ENCODE results near the gene SLC2A4RG.

SLC2A4RG gene

GRCh38 chr20:63778034-63778752 is 38.6 kb downstream of the SLC2A4RG start:
- peak; percentile 92 for DNase-seq (ENCODE audit: low spot score)

DNA sequence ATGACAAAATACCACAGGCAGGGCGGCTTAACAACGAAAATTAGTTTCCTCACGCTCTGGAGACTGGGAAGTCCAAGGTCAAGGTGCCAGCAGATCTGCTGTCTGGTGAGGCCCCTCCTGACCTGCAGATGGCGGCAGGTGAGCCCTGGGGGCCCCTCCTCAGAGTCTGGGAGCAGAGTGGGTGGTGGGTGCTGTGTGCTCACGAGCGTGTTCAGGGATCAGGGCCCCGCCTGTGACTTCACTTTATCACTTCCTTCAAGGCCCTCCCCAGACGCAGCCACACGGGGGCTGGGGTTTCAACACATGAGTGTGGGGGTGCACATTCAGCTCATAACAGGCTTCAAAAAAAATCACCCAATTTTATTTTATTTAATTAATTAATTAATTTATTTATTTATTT is 39.3 kb downstream of the SLC2A4RG start:
- no peak for DNase-seq (ENCODE audit: low spot score)

DNA sequence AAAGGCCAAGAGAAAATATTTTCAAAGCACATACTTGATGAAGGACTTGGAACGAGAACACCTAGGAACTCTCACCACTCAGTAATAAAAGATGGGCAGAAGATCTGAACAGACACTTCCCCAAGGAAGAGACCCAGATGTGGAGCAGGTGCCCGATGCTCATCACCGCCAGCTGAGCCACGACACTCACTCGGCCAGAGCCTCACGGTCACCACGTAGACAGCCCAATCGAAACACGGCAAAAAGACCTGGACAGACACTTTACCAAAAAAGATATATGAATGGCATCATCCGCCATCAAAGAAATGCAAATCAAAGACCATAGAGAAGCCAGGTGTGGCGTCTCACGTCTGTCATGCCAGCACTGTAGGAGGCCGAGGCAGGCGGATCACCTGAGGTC is 41.6 kb downstream of the SLC2A4RG start:
- no peak for DNase-seq (ENCODE audit: low spot score)

GRCh38 chr20:63782051-63782471 is 42.5 kb downstream of the SLC2A4RG start:
- no peak for DNase-seq (ENCODE audit: low spot score)

DNA sequence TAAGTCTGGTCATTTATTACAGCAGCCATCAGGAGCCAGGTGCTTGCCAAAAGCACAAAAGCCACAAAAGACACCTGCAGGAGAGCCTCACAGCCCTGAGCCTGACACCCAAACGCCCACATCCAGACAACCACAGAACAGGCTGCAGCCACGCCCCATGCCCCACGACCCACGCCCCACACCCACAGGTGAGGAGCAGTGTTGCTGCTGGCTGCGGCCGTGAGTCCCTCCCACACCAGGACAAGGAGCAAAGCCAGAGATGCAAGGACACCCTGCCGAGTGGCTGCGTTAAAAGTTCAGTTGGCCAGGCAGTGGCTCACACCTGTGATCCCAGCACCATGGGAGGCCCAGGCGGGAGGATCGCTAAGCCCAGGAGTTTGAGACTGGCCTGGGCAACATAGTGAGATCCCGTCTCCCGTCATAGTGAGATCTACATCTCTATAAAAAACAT is 43.0 kb downstream of the SLC2A4RG start:
- no peak for DNase-seq (ENCODE audit: low spot score)

DNA sequence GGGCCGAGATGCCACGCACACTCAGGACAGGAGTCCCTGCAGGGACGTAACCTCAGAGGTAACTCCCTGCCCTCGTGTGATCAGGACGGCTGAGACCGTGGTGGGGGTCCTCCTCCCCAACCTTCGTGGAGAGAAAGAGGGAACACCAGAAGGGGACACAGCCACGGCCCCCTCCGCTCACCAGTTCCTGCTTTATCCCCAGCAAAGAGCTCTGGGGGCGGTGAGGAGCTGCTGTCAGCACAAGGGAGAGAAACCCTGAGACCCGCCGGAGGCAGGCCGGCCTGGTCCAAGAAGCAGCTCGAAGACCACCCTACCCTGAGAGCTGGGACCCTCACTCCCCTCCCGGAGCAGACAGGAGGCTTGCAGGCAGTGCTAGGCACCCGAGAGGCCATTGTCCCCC is 44.4 kb downstream of the SLC2A4RG start:
- no peak for DNase-seq (ENCODE audit: low spot score)

- DNase-seq (ENCODE audit: low spot score) = no peak
These were observed 46.1 kb downstream of the SLC2A4RG start for GRCh38 chr20:63785691-63786131.

DNA sequence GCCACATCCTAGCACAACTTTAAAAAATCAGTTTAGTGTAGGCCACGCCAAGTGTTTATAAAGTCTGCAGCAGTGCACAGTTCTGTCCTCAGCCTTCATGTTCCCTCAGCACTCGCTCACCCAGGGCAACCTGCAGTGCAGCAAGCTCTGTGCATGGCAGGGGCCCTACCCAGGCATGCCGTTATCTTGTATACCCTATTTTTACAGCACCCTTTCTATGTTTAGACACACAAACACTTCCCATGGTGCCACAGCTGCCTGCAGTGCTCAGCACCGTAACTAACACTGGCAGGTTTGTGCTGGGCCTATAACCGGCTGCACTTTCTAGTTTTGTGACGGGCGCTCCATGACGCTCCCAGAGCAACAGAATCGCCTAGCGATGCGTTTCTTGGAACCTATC is 47.7 kb downstream of the SLC2A4RG start:
- DNase-seq (ENCODE audit: low spot score) = no peak

DNA sequence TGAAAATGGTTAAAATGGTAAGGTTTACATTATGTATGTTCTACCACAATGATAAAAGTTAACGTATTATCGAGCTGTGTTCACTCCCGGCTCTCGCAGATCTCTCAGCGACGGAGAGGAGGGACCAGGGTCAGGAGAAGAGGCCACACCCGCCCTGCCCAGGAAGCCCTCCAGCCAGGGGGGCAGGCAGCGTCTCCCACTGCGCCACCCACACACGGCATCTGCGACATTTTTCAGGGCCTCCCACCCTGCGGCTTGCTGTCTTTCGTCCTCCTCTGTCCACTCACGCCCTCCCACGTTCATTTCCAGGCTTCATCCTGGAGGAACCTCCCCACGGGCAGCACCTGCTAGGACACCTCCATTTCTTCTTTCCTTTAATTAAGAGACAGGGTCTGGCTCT is 48.2 kb downstream of the SLC2A4RG start:
- DNase-seq (ENCODE audit: low spot score) = no peak

DNA sequence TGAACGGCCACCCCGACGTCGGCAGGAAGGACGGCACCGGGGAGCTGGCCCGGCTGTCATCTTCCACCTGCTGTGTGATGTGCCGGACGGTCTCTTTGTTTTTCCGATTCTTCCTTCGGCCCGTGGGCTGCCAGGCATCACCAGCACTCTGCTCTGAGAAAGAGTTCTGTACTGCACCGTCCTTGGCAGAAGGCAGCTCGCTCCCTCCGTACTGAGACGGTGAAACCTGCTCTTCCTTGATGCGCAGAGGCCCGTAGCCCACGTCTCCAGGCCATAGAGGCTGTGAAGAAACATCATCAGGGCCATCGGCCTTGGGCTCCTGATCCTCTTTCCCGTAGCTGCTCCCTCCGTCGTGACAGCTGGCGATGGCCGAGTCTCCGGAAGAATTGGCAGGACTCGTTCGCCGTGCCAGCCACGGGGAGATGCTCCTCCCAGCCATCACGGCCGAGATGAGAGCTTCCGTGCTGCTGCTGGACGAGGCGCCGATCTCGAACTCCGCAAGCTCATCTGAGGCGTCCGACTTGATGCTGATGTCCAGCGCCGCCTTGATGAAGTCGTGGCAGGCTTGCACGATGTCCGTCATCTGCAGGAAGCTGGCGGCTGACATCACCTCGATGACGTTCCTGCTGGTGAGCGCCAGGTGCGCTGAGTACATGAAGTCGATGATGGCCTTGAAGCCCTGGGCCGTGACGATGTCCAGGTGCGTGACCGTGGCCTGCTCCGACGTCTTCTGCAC is 50.4 kb downstream of the SLC2A4RG start:
- no peak for DNase-seq (ENCODE audit: low spot score)

DNA sequence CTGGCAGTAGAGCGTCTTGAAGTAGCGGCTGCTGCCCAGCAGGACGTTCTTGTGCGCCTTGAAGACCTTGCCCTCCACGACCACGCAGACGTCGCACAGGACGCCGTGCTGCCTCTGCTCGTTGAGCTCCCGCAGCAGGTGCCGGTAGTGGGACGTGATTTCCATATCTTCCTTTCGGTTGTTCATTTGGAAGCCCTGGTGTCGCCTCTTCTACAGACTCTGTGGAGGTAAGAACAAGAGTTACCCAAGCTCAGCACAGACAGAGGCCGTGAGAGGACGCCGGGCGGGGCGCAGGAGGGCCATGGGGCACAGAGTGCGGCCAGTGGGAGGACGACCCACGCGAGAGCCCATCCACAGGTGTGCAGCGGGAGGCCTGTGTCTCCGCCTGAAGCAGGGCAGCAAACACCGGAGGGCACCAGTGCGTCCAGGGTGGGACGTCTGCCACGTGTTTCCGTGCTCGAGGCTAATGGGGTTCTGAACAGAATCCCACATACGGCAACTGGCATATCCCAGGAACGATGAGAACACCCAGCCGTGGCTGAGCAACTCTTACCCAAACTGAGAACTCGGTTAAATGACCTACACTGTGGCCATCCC is 51.1 kb downstream of the SLC2A4RG start:
- DNase-seq (ENCODE audit: low spot score) = no peak

DNA sequence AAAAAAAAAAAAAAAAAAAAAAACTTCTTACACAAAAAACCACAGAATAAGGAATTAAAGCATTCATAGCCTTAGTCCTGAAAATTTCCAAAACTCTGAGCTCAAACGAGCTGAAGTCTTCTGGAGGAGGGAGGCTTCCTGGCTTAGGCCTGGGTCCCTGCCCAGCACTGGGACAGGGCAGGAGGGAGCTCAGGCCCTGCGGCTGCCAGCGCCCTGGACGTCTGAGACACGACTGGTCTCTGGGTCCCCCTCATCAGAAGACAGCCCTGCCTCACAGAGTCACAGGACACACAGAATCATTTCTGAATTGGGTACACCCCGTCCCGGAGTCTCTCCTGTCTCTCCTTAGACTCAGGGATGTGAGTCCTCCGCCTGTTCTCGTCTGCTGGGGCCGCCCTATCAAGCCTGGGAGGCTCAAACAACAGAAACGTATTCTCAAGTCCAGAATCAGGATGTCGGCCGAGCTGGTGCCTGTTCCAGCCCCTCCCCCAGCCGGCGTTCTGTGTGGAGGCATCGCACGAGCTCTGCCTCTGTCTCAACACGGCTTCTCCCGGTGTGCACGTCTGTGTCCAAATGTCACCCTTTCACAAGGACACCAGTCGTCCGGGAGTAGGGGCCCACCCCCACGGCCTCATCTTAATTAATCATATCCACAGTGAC is 52.1 kb downstream of the SLC2A4RG start:
- peak; percentile 26 for DNase-seq (ENCODE audit: low spot score)

- no peak for DNase-seq (ENCODE audit: low spot score)
These were observed 53.3 kb downstream of the SLC2A4RG start for GRCh38 chr20:63792866-63793265.
